DOHH2 (cell line): ENCODE measurements around the gene FAM241B.

ENCODE experiments used
- H3F3A ChIP-seq: fragments of 200-600 bp; sonication (generic), shearing (Covaris generic); 2 replicates; pipeline ENCODE4 v1.6.0; 2016; ENCODE audit warnings: antibody characterized with exemption, mild to moderate bottlenecking; ENCODE audit not compliant: control insufficient read depth, insufficient read depth
- H3K27ac ChIP-seq: fragments of 200-600 bp; sonication (generic); 2 replicates; pipeline ENCODE4 v1.5.1; 2014; ENCODE audit warnings: low read depth, mild to moderate bottlenecking, low read length, moderate library complexity
- H3K27me3 ChIP-seq: fragments of 200-600 bp; sonication (generic); 2 replicates; pipeline ENCODE4 v1.6.1; 2014; ENCODE audit warnings: mild to moderate bottlenecking, low read length, mixed read lengths; ENCODE audit not compliant: control insufficient read depth
- H3K36me3 ChIP-seq: fragments of 200-600 bp; sonication (generic); 2 replicates; pipeline ENCODE4 v1.6.1; 2014; ENCODE audit warnings: mild to moderate bottlenecking, low read length, moderate library complexity, mixed read lengths; ENCODE audit not compliant: control insufficient read depth
- H3K4me1 ChIP-seq: fragments of 200-600 bp; sonication (generic); 2 replicates; pipeline ENCODE4 v1.6.1; 2014; ENCODE audit warnings: mild to moderate bottlenecking, low read length, mixed read lengths; ENCODE audit not compliant: control insufficient read depth
- H3K4me2 ChIP-seq: fragments of 200-600 bp; sonication (generic); 2 replicates; pipeline ENCODE4 v1.6.0; 2014; ENCODE audit warnings: mild to moderate bottlenecking, low read length, moderate library complexity
- H3K4me3 ChIP-seq: fragments of 200-600 bp; sonication (generic); 2 replicates; pipeline ENCODE4 v1.5.1; 2014; ENCODE audit warnings: mild to moderate bottlenecking, low read length, mixed read lengths
- H3K79me2 ChIP-seq: fragments of 200-600 bp; sonication (generic); 2 replicates; pipeline ENCODE4 v1.6.1; 2014; ENCODE audit warnings: mild to moderate bottlenecking, low read length, mixed read lengths; ENCODE audit not compliant: control insufficient read depth
- H3K9me2 ChIP-seq: fragments of 200-600 bp; sonication (generic); replicated peaks from 2 replicates; pipeline ENCODE4 v1.6.1; 2014; ENCODE audit warnings: mild to moderate bottlenecking, low read length, mixed read lengths; ENCODE audit not compliant: control insufficient read depth
- H3K9me3 ChIP-seq: fragments of 200-600 bp; sonication (generic); 2 replicates; pipeline ENCODE4 v1.6.1; 2014; ENCODE audit warnings: antibody characterized with exemption, low read length, mixed read lengths; ENCODE audit not compliant: control insufficient read depth, insufficient read depth
- H4K20me1 ChIP-seq: fragments of 200-600 bp; sonication (generic); 2 replicates; pipeline ENCODE4 v1.6.0; 2014; ENCODE audit warnings: low read depth, mild to moderate bottlenecking, antibody characterized with exemption, low read length, moderate library complexity; ENCODE audit not compliant: control insufficient read depth, insufficient read depth
- EZH2phosphoT487 ChIP-seq: fragments of 200-600 bp; sonication (generic); IDR thresholded peaks from 2 replicates; pipeline ENCODE4 v1.6.1; 2017; ENCODE audit warnings: borderline replicate concordance, mild to moderate bottlenecking, antibody characterized with exemption, low read length, moderate library complexity, mixed read lengths
- TF ChIP-seq, protein P1 (sequence below): fragments of 200-600 bp; sonication (generic); IDR thresholded peaks from one replicate; pipeline ENCODE4 v1.5.1; 2014; ENCODE audit warnings: antibody characterized with exemption, mild to moderate bottlenecking, low read depth, low read length; ENCODE audit not compliant: poor library complexity, severe bottlenecking

The FAM241B gene

DNA sequence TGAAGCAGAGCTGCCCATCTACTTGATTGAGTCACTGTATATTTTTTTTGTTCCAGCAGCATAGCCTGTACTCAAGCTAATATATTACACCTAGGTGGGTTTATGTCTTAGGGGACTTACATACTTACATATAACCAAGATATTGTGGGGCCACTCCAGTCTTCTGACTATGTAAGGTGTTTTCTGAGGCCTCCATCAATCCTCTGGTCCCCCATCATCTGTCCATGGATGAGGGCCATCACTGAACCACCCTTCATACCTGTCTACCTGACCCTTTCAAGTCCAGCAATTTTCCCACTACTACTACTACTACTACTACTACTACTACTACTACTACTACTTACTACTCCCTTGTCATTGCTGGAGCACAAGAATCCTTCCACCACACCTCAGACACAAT is 3.2 kb upstream of the FAM241B start:
- Histone ChIP-seq H3K4me1 (no peaks in the 10 kb centered on the region), H3F3A (no peaks in the 10 kb centered on the region), H3K9me3 (no peaks in the 10 kb centered on the region), H3K9me2 (no peaks in the 10 kb centered on the region), H3K27me3 (no peaks in the 10 kb centered on the region), H3K36me3 (no peaks in the 10 kb centered on the region), H3K4me2 (no peak overlapping the region), H3K4me3 (no peak overlapping the region), H4K20me1 (no peaks in the 10 kb centered on the region), H3K79me2 (no peaks in the 10 kb centered on the region), H3K27ac (no peak overlapping the region)
- TF ChIP-seq, protein P1, sequence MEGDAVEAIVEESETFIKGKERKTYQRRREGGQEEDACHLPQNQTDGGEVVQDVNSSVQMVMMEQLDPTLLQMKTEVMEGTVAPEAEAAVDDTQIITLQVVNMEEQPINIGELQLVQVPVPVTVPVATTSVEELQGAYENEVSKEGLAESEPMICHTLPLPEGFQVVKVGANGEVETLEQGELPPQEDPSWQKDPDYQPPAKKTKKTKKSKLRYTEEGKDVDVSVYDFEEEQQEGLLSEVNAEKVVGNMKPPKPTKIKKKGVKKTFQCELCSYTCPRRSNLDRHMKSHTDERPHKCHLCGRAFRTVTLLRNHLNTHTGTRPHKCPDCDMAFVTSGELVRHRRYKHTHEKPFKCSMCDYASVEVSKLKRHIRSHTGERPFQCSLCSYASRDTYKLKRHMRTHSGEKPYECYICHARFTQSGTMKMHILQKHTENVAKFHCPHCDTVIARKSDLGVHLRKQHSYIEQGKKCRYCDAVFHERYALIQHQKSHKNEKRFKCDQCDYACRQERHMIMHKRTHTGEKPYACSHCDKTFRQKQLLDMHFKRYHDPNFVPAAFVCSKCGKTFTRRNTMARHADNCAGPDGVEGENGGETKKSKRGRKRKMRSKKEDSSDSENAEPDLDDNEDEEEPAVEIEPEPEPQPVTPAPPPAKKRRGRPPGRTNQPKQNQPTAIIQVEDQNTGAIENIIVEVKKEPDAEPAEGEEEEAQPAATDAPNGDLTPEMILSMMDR = no peak
- TF ChIP-seq EZH2phosphoT487 = no peak

DNA sequence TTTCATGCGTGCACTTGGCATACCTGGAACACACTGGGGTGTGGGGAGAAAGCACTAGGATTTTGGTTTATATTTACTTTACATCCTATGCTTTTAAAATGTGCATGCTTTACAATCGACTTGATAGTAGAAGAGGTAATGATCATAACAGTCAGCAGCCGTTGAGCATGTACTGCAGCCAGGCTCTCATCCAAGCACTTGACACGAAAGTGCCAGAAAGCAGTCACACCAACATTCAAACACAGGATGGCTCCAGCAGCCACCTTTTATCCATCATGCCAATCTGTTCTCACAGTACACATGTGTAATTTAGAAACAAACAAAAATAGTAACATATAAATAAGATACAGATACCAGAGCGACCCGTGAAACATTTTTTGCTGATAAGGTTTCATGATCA is 1.2 kb upstream of the FAM241B start:
- no peak overlapping the region for H3K4me2 ChIP-seq
- TF ChIP-seq, protein P1 = no peak
- TF ChIP-seq EZH2phosphoT487 = no peak
- H3F3A ChIP-seq = no peaks in the 10 kb centered on the region
- no peaks in the 10 kb centered on the region for H3K4me1 ChIP-seq
- H3K27me3 ChIP-seq = no peaks in the 10 kb centered on the region
- no peaks in the 10 kb centered on the region for H3K79me2 ChIP-seq
- no peak overlapping the region for H3K27ac ChIP-seq
- no peak overlapping the region for H3K4me3 ChIP-seq
- no peaks in the 10 kb centered on the region for H3K9me3 ChIP-seq
- H3K36me3 ChIP-seq = no peaks in the 10 kb centered on the region
- H4K20me1 ChIP-seq = no peaks in the 10 kb centered on the region
- H3K9me2 ChIP-seq = no peaks in the 10 kb centered on the region

- H3K27me3 ChIP-seq = no peaks in the 10 kb centered on the region
- no peaks in the 10 kb centered on the region for H3K4me1 ChIP-seq
- no peaks in the 10 kb centered on the region for H3K9me3 ChIP-seq
- no peaks in the 10 kb centered on the region for H4K20me1 ChIP-seq
- H3K27ac ChIP-seq = no peak overlapping the region
- H3F3A ChIP-seq = no peaks in the 10 kb centered on the region
- H3K4me2 ChIP-seq = no peak overlapping the region
- no peaks in the 10 kb centered on the region for H3K36me3 ChIP-seq
- no peaks in the 10 kb centered on the region for H3K79me2 ChIP-seq
- no peaks in the 10 kb centered on the region for H3K9me2 ChIP-seq
- no peak for TF ChIP-seq EZH2phosphoT487
- no peak overlapping the region for H3K4me3 ChIP-seq
Measured at GRCh38 chr10:69629519-69629896, 539 bp upstream of the FAM241B start.

DNA sequence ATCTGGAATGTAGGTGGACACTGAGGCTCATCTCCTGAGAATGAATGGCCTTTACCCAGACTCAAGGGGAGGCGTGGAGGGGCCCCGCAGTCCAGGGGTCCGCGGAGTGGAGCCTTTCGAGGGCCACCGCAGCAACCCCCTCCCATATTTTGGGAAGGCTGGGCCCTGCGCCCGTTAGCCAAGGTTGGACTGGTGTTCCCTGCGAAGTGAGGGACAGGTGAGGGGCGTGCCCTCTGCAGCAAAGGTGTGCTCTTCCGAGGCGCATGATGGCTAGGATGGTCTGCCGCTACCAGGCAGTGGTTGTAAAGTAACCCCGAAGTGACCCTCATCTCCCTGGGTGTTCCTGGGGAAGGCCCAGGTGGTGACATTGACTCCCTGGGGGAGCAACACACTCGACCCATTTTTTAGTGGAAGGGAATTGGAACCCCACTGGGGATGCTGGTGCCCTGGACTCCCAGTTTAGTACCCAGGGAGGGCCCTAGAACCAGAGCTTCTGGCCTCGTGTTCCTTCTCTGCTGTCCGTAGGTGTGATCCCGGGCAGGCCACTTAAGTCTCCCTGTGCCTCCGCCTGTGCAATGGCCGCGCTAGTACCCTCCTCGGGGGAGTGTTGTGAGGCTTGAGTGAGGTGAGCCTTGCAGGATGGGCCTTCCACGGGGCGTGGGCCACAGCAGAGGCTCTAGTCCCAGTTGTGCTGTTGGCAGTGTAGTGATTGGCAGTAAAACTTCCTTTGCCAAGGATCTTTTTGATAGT is 779 bp downstream of the FAM241B start:
- H3K27ac ChIP-seq = no peak overlapping the region
- H3K36me3 ChIP-seq = no peaks in the 10 kb centered on the region
- TF ChIP-seq EZH2phosphoT487 = no peak
- TF ChIP-seq, protein P1 = no peak
- no peaks in the 10 kb centered on the region for H3K27me3 ChIP-seq
- H4K20me1 ChIP-seq = no peaks in the 10 kb centered on the region
- no peaks in the 10 kb centered on the region for H3K4me1 ChIP-seq
- no peaks in the 10 kb centered on the region for H3K79me2 ChIP-seq
- no peak overlapping the region for H3K4me3 ChIP-seq
- no peak overlapping the region for H3K4me2 ChIP-seq
- H3K9me3 ChIP-seq = no peaks in the 10 kb centered on the region
- H3F3A ChIP-seq = no peaks in the 10 kb centered on the region
- no peaks in the 10 kb centered on the region for H3K9me2 ChIP-seq
